Measurements from ENCODE around the gene ATG7.
A peak's percentile ranks its signal among the peaks of the same experiment; 100 is the strongest.
"Not testable (repeated sequence)": the region's sequence is repeated elsewhere in the genome, so short reads cannot be mapped to it uniquely, and the experiment has no call there.

ATG7 gene

DNA sequence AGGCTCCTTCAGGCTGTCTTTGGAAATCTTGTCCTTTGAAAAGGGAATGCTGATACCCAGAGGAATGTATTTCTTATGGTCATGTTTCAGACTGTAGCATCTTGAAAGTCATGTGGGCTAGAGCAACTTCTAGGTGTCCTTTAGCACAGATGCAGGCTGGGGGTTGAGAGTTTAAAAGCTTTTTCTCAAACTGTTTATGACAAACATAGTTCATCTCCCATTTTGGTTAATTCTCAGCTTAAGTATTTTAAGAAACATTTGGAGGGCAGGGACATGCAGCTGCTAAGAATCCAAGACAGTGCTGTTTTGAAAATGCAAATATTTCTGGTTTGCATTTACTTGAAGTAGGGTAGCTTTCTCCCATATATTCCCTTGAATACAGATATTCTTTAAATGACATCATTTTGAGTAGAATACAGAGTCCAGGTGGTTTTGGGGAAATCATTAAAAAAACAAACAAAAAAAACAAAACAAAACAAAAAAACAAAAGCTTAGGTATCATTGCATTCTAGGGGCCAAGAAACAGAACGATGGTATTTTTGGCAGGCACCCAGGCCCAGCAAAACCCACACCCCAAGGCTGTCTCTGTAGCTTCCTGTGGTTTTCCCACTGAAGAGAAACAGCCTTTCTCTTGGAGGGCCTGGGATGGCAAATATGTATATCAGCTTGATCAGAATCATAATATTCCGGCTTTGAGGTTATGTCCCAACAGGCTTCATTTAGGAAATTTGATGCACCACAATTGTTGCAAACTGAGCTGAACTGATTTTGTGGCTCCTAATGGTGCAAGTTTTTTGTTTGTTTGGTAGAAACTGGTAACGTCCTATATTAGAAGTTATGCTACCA, 120.0 kb downstream of the ATG7 start:
- DNase-seq: no peak

DNA sequence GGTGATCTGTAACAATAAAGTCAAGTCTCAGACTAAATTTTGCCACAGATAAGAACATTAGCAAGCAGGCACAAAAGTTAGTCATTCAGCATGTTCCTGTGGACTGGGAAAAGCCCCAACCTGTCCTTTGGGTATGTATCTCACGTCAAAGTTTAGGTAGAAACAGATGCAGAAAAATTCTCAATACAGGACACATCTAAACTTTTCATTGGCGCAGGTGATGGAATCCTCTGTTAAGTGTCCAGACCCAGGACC, 120.6 kb downstream of the ATG7 start:
- no peak for DNase-seq

DNA sequence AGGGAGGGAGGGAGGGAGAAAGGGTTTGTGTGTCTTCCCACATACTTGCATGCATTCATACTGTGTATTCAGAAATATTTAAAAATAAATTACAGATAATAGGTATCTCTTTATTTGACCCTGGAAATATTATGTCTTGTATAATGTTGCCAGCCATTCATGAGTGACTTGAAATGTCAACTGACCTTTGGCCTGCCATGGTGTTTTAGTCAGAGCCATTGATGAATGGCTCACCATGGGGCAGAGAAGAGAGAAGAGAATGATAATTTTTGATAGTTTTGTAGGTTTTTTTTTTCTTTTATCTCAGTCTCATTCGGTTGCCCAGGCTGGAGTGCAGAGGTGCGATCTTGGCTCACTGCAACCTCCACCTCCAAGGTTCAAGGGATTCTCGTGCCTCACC, 121.2 kb downstream of the ATG7 start:
- DNase-seq: no peak

DNA sequence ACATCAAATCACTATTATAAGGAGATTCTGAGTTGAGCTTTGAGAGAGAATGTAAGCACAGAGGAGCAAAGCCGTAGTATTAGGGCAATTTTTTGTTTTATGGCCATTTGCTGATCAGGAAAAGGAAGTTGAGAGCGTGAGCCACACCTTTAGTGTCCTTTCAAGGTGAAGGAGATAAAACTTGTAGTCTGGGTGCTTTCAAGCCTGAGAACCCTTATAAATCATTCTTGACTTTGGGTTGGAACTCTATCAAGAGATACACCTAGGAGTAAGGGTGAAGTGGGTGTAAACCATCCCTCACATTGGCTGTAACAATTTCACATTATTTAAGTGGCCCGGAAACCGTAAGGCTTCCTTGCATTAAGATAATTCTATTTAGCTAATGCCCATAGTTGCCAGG, 122.2 kb downstream of the ATG7 start:
- no peak for DNase-seq

DNA sequence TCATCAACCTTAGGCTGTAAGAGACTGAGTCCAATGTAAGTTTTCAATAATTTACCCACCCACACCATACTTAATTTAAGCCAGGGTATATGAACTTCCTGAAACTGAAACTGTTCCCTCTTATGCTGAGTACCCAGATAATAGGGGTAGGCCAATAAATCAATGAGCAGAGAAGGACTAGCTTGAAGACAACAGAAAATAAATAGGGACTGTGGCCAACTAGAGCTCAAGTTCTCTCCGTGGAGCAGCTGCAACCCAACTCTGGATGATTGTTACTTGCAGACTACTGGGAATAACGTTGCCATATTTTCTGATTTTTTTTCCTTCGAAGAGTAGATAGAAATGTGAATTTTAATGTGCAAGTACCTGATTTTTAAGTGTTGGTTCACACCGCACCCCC, 128.0 kb downstream of the ATG7 start:
- DNase-seq: no peak

DNA sequence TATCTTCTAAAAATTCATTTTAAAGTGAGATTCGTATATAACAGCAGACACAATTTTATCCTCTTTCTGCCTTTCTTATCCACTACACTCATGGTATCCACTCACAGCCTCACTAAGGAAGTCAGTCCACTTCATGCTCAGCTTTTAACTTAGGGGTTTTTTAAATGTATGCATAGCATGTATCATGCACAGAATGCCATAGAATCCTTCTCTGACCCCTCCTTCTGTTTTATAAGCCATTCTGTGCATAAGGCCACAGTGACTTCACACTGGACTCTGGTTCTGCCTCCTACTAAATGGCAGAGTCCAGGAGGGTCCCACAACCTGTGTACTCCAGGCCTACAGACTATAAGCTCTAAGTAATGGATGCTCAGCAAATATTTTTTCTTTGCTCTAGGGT, 129.2 kb downstream of the ATG7 start:
- no peak for DNase-seq

DNA sequence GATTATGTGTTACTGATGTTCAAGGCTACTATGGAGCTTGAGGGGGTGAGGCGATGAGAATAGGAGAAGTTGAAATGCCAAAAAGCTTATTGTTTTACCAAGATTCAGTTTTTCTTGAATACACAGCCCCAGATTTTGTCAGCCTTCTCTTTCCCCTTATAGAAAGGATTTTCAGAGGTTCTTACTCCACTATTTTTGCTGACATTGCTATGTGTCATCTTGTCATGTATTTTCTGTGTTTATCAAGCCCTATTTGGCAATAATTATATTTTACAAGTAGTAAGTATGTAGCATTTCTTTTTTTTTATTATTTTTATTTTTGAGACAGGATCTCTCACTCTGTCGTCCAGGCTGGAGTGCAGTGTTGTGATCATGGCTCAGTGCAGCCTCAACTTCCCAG, 133.1 kb downstream of the ATG7 start:
- DNase-seq: no peak

DNA sequence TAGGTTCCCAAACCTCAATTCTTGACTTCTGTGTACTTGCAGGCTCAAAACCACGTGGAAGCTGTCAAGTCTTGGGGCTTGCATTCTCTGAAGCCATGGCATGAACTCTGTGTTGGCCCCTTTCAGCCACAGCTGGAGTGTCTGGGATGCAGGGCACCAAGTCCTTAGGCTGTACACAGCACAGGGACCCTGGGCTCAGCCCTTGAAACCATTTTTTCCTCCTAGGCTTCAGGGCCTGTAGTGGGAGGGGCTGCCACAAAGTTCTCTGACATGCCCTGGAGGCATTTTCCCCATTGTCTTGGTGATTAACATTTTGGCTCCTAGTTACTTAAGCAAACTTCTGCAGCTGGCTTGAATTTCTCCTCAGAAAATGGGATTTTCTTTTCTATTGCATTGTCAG, 135.4 kb downstream of the ATG7 start:
- DNase-seq: no peak

DNA sequence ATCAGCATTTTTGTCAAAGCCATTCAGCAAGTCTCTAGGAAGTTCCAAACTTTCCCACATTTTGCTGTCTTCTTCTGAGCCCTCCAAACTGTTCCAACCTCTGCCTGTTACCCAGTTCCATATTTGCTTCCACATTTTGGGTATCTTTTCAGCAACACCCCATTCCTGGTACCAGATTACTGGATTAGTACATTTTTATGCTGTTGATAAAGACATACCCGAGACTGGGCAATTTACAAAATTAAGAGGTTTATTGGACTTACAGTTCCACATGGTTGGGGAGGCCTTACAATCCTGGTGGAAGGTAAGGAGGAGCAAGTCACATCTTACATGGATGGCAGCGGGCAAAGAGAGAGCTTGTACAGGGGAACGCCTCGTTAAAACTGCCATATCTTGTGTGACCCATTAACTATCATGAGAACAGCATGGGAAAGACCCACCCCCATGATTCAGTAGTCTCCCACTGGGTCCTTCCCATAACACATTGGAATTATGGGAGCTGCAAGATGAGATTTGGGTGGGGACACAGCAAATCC, 136.2 kb downstream of the ATG7 start:
- not testable (repeated sequence) for DNase-seq

DNA sequence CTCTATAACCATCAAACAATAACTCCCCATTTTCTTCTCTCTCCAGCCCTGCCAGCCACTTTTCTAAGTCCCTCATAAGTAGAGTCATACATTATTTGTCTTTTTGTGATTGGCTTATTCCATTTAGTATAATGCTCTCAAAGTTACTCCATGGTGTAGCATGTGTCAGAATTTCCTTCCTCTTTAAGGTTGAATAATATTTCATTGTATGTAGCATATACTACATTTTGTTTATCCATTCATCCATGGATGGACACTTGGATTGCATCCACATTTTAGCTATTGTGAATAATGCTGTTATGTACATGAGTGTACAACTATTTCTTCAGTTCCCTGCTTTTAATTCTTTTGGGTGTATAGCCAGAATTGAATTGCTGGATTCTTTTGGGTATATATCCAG, 138.4 kb downstream of the ATG7 start:
- DNase-seq: no peak

DNA sequence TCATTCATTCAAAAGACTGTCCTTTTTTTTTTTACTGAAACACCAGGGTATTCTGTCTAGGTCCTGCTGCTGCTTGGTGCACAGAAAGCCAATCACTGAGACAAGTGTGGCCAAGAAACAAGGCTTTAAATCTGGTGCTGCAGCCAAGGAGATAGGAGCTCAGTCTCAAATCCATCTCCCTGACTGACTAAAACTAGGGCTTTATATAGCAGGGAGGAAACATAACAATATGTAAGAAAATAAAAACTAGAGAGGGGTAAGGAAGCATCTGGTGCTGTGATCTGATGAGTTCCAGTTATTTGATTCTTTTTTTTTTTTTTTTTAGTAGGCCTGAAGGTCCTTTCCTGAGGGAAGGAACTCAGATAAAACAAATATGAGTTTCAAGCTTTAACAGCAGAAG, 139.8 kb downstream of the ATG7 start:
- no peak for DNase-seq

DNA sequence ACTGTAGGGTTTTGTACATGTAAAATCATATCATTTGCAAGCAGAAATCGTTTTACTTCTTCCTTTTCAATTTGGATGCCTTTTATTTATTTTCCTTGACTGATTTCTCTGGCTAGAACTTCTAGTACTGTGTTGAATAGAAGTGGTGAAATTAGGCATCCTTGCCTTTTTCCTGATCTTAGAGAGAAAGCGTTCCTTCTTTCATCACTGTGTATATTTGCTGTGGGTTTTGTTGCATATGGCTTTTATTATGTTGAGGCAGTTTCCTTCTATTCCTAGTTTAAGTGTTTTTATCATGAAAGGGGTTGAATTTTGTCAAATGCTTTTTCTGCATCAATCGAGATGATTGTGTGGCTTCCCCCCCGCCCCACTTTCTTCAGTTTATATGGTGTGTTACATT, 140.9 kb downstream of the ATG7 start:
- no peak for DNase-seq

DNA sequence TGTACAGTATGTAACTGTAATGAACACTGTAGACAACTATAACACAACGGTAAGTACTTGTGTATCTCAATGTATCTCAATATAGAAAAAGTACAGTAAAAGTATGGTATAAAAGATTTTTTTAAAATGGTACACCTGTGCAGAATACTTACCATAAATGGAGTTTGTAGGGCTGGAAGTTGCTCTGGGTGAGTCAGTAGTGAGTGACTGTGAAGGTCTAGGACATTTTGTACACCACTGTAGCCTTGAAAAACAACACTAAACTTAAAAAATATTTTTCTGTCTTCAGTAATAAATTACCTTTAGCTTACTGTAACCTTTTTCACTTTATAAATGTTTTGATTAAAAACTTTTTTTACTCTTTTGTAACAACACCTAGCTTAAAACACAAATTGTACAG, 142.9 kb downstream of the ATG7 start:
- no peak for DNase-seq

DNA sequence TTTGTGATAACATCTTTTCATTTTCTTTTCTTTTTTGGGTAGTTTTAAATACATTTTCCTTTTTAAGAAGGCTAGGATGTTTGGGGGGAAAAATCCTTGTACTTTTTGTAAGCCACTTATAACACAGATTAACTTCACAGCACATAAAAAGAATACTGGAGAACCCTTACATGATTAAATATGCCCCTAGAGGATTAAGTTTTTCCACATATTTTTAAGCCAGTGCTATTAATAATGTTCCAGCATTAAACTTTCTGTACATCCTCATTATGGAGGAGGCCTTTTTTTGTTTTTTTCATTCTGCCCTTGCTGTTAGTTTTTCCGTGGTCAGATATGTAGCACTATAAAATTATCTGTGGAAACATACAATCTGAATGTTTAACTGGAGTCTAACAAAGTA, 147.9 kb downstream of the ATG7 start:
- DNase-seq: no peak

DNA sequence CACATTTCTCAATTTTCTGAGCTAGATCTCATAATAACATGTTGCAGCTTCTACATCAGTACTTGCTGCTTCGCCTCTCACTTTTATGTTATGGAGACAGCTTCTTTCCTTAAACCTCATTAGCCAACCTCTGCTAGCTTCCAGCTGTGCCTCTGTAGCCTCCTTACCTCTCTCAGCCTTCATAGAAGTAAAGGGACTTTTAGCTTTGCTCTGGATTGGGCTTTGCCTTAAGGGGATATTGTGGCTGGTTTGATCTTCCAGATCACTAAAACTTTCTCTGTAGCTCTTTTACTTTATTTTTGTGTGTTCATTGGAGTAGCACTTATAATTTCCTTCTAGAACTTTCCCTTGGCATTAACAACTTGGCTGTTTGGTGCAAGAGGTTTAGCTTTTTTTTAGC, 150.1 kb downstream of the ATG7 start:
- no peak for DNase-seq

DNA sequence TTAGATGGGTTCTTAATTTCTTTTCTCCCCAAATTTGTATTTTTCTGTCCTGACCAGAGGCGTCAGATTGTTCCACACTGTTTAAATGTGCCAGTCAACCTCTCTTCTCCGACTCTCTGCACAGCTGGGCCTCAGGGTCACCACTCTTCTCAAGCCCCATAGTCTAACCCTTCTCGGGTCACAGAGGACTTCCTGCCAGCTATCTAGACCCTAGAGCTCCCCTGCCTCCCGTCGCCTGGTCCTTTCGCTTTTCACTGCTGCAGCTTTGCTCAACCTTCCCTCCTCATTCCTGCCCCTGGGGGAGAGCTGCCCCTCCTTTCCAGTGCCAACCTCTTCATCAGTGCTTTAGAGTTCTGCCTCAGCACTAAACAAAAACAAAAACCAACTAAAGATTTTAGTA, 151.7 kb downstream of the ATG7 start:
- no peak for DNase-seq

DNA sequence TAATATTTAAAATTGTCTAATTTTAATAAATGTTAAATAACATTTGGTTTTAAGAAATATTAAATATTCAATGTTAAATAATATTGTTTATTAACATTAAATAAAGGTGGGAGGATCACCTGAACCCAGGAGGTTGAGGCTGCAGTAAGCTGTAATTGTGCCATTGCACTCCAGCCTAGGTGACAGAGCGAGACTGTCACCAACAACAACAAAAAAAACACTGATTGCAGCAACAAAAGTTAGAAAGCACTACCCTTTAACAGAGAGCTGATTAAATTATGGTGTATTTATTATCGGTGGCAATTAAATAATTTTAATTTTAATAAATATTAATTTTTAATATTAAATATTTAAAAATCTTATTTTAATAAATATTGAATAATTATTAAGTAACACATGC, 152.1 kb downstream of the ATG7 start:
- DNase-seq: no peak

DNA sequence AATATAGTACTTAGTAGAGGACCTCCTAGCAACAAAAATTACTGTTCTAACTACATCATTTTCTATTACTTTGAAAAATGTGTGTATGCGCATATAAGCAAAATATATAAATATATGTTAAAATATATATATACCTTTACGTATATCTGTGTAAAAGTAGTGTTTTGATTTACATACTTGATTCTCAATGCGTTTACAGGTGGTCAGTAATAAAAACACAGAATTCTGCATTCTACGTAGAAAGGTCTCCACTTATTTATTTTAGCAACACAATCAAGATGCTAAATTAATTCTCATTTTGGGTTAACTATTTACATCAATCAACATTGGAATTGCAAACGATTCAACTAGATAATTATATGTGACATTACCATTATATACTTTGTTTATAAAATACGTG, 158.0 kb downstream of the ATG7 start:
- no peak for DNase-seq

DNA sequence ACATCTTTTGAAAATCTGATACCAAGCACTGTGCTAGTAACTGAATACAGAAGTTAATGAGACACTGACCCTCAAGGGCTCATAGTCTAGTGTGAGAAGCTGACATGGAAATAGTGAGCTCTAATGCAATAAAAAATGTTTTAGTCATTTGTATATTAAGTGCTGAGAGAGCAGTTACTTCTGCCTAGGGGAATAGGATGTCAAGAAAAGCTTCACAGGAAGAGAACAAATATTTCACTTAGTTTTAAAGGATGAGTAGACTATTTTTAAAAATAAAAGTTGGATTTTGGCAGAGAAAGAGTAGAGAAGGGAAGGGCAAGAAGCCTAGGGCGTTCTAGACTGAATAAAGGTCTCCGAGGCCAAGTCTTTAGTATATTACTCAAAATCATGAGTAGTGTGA, 158.4 kb downstream of the ATG7 start:
- no peak for DNase-seq

DNA sequence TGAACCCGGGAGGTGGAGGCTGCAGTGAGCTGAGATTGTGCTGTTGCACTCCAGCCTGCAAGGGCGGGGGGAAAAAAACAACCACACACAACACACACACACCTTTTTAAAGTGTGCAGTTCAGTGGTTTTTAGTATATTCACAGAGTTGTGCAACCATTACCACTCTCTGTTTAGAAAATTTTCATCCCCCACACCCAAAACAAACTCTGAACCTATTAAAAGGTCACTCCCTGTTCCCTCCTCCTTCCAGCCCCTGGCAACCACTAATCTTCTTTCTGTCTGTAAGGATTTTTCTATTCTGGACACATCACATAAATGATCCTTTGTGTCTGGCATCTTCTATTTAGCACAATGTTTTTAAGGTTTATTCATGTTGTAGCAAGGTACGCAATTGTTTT, 159.1 kb downstream of the ATG7 start:
- no peak for DNase-seq

DNA sequence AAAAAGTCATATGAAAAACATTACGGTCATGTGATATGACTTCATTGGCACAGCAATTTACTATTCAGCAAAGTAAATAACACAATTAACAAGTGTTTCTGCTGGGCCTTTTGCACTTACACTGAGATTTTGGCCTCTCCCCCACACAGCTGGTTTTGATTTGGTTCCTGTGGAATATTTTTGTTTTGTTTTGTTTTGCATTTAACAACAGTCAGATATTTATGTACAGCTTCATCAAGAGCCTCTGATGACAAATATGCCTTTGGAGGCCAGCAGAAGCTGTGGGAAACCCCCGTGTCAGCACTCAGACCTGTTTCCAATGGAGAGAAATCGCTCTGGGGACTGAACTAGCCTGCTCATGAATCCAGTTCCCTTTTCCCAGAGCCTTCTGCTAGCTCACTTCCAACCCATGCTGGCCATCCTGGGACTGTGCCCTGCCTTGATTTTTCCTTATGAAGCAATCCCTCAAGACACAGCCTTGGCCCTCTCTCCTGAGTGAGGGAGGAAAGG, 161.9 kb downstream of the ATG7 start:
- DNase-seq: no peak

DNA sequence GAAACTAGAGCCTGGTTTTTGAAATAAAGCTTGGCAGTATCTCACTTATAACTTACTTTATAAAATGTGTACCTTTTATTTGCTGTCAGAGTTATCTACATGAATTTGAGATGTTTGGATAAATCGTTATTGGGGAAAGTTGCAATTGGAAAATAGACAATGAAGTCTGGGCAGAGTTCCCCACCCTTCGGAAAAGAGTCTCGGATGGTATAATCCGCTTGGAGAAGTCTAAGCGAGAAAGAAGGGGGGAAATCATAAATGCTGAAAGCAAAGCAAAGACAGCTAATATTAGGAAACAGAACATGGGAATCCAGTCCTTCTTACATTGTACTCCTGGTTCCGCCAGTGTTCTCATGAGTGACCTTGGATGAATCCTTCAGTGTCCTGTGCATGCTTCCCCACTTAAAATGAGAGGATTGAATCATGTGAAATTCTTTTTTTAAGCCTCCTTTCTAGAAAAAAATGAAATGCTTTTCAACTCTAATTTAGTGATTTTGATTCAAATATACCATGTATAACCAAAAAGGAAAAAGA, 162.4 kb downstream of the ATG7 start:
- DNase-seq: no peak

DNA sequence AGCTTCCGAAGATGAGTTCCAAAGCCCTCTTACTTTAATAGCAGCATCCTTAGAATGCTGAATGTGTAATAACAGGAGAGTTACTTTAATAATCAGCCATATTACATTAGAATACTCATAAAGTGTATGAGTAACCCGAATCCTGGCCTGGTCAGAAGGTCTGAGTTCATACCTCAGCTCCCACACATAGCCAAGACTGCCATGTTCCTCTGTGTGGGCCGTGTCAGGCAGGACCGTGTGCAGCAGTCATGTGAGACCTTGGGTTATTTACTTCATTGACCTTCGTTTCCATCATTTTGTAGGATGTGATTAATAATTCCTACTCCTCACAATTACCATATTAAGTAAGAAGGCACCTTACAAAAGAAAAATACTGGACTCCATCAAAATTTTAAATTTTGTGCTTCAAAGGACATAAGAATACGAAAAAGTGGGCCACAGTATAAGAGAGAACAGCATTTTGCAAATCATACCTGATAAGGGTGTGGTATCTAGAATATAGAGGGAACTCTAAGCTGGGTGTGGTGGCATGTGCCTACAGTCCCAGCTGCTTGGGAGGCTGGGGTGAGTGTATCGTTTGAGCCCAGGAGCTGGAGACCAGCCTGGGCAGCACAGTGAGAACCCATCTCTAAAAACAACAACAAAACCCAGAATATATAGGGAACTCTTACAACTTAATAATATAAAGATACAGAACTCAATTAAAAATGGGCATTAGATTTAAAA, 163.4 kb downstream of the ATG7 start:
- DNase-seq: peak; percentile 13

DNA sequence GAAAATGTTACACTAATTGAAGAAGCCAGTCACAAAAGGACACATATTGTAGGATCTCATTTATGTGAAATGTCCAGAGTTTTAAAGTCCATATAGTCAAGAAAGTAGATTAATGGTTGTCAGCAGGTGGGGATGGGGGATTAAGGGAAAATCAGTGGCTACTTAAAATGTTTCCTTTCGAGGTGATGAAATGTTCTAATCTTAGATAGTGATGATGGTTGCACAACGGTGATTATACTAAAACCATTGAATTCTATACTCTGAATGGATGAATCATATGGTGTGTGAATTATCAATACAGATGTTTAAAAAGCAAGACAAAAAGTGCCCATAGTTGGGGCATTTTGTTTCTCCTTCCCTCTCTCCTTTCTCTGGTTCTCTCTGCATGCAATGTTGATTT, 164.6 kb downstream of the ATG7 start:
- no peak for DNase-seq

All from kidney glomerular epithelial cell (primary cell).